ENCODE measurements around the gene DLGAP4.
"Not testable (repeated sequence)": the region's sequence is repeated elsewhere in the genome, so short reads cannot be mapped to it uniquely, and the experiment has no call there.

The DLGAP4 gene

DNA sequence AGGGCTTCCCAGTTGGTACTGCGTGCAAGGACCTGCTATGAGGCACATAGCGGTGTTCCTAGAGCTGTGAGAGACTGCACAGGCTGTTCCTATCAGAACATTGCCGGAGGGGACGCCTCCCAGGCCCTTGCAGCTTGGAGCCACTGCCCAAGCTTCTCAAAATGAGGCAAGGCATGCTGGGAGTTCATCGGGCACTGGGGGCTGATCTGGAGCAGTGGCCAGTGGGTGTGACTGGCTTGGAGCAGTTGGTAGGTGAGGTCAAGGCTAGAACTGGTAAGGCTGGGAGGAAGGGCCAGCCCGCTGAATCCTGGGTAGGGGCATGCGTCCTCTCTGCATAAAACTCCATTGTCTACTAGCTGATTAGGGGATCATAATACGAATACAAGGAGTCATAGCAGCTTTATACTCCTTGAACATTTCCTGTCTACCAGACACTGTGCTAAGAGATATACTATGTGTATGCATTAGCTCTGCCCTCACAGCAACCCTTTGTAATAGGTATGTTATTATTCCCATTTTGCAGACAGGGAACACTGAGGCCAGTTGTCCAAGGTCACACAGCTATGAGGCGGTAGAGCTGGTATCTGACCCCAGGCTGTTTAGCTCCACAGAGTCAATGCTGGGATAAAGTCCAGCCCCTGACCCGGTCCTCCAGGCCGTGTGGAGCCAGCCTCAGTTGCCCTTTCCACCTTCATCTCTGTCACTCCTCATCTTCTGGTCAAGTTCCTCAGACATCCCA, 53.7 kb downstream of the DLGAP4 start:
- no peak for DNase-seq

DNA sequence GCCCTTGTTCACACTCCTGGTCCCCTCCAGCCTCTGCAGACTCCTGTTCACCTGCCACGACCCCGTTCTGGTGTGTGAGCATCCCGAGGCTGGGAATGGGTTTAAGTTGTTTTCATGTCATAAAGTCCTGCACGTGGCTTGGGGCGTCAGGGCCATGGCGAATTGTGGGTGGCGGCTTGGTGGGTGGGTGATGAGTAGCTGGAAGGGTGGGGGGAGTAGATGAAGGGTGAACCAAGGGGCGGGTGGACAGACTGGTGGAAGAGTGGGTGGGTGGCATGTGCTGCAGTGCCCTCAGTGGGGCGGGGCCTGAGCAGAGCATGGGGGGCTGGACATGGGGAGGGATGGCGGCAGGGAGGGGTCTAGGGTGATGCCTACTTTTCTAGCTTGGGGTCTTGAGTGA, 54.3 kb downstream of the DLGAP4 start:
- no peak for DNase-seq

DNA sequence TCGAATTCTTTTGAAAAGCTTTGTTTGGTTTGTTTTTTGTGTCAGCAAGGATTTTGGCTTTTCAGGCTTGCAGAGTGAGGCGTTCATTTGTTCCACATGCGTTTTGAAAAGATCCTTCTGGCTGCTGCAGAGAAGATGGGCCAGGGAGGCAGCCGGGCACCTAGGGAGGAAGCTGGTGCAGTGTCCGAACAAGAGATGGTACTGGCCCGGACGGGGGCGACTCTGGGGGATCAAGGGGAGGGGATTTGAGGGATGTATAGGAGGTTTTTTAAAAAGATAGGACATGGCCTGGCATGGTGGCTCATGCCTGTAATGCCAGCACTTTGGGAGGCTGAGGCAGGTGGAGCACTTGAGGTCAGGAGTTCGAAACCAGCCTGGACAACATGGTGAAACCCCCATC, 55.3 kb downstream of the DLGAP4 start:
- DNase-seq, result no peak

DNA sequence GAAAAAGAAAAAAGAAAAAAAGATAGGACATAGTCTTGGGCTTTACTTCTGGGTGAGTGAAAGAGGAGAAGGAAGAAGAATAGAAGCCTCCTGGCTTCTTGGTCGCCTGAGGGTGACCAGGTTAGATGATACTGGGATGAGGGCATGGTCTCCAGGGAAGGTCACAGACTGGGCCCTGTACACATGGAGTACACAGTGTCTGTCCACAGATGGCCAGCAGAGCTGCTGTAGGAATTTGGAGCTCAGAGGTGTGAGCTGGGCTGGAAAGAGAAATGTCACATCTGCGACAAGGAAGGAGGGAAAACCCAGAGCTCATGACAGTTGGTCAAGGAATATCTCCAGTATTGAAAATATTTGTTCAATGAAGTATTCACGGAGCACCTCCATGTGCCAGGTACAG, 56.1 kb downstream of the DLGAP4 start:
- no peak for DNase-seq

DNA sequence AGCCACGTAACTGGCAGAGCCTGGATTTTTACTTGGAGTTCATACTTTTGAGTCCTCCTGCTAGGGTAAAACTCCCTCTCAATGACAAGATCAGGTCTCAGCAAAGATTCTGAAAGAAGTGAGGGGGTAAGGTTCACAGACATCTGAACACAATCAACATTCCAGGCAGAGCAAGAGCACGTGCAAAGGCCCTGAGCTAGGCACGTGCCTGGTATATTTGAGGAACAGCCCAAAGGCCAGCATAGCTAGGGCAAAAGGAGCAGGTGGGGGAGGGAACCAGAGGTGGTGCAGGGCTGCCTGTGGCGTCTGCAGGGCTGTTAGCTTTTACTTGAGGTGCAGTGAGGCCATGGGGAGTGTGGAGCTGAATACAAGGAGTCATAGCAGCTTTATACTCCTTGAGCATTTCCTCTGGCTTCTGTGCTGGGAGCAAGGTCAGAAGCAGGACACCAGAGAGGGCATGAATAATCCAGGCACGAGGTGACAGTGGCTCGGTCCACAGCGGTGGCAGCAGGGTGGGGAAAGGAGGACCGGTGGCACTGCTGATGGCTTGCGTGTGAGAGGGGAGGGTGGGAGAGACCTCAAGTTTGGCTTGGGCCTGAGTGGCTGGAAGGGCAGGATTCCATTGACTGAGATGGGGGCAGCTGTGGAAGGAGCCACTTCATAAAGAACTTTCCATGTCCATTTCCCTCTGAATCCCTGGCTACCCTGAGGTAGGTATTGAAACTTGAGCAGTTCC, 57.0 kb downstream of the DLGAP4 start:
- DNase-seq, result no peak

DNA sequence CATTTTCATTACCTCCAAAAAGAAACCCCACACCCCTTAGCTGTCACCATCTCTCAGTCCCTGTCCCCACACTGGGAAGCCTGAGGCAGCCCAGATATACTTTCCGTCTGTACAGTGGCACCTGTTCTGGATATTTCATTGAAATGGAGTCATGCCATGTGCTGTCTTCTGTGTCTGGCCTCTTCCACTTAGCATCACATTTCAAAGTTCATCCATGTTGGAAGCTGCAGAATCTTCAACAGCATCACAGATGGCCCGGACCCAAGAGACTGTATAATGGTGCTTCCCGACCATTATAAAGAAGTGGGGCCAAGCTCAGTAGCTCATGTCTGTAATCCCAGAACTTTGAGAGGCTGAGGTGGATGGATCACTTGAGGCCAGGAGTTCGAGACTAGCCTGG, 58.4 kb downstream of the DLGAP4 start:
- no peak for DNase-seq

DNA sequence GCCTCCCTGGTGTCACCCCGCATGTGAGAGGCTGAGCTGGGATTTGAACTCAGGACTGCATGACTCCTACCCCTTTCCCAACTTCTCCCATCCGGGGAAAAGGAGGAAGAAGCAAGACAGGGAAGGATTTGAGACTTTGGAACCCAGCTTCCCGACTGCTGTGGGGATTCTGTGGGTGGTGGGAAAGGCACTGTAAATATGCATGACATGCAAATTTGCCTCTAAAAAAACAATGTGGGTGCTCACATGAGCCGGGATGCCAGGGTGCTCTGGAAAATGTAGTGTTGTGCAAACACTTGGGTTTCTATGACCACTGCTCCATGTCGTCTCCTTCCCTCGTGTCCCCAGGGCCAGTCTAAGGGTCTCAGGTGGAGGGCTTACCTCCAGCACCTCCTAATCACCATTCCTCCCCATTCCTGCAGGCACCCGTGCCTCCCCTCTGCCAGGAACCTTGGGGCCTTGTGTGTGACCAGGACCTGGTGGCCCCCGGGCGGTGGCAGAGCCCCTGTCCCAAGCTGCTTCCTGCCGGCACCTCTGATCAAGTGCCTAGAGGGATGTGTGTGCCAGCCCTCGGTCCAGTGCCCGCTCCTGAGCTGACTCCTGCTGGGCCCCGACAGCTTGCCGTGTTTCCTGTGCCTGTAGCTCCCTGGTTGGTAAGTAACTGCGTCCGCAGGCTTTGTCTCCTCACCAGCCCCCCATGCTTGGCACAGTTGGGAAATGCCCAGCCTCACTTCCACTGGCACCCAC, 60.7 kb downstream of the DLGAP4 start:
- no peak for DNase-seq

DNA sequence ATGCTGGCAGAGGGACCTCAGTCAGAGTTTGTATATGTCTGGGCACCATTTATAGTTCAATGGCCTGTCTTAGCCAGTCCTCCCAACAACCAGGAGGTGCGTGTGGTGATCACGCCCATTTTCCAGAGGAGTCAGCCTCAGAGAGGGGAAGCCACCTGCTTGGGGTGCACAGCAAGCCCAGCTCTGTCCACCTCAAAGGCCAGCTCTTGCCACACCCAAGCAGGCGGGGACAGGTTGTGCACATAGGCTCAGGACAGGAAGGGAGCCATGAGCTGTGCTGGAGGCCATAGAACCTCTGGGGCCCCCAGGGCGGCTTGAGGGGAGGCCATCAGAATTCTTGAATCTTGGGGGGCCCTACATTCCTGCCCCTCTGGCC, 61.2 kb downstream of the DLGAP4 start:
- no peak for DNase-seq

DNA sequence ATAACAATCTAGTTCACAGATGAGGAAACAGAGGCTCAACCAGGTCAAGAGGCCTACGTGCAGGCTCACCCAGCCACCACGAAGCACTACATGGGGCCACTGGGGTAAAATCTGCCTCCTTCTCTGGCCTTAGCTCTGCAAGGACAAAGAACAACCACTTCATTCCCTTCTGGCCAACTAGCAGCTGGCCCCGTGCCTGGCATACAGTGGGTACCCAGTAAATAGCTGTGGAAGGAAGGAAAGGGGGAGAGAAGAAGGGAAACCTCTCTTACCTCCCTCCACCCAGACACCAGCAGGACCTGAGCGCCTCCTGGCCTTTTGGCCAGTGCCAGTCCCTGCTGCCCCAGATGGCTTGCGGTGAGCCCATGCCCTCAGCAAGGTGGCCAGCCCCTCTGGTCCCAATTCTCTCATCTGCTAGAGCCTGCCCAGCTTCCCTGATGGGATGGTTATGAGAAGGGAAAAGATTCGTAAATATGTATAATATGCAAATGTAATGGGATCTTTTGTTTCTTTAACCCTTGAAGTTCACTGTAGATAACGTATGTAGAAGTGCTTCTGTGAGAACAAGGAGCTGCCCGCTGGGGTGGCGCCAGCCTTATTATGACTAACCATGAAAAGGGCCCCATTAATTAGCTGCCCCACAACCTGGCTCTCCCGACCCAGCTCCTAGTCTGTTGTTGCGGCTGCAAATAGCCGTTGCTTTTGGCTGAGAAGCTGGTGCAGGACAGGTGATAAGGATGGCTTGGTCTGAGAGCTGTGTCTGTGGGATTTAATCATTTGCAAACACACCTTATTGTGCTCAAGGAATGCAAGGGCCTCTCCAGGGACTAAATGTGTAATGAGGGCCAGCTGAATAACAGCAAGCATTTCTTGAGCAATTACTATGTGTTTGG, 62.0 kb downstream of the DLGAP4 start:
- DNase-seq, result no peak

DNA sequence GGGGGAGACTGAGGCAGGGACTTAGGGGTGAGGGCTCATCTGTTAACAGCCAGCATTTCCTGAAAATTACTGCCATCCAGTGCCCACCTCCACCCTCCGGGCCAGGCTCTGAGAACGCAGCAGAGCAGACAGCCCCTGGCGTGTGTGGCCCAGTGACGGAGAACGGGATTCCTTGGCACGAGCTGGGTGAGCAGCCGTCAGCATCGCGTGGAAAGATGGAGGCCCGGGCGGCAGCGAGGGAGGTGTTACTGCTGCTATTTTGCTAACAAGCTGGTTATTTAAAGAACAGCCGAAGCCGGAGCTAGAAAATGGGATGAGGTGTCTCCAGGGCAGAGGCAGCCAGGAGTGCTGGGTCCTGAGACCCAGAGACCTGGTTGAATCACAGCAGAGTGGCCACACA, 62.7 kb downstream of the DLGAP4 start:
- DNase-seq, result no peak

DNA sequence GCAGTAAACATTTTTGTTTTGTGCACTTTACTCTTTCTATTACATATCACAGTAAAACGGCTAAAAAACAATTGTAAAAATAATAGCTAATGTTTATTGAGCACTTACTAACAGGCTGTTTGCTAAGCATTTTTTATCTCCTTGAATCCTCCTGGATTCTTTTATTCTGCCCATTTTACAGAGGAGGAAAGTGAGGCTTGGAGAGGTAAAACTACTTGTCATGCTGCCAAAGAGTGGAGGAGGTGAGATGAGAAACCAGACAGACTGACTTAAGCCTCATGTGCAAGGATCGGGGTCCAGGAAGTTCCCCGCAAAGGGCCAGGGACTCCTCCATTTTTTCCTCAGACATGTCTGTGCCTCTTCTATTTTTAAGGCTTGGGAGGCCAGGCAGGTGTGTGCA, 63.6 kb downstream of the DLGAP4 start:
- no peak for DNase-seq

DNA sequence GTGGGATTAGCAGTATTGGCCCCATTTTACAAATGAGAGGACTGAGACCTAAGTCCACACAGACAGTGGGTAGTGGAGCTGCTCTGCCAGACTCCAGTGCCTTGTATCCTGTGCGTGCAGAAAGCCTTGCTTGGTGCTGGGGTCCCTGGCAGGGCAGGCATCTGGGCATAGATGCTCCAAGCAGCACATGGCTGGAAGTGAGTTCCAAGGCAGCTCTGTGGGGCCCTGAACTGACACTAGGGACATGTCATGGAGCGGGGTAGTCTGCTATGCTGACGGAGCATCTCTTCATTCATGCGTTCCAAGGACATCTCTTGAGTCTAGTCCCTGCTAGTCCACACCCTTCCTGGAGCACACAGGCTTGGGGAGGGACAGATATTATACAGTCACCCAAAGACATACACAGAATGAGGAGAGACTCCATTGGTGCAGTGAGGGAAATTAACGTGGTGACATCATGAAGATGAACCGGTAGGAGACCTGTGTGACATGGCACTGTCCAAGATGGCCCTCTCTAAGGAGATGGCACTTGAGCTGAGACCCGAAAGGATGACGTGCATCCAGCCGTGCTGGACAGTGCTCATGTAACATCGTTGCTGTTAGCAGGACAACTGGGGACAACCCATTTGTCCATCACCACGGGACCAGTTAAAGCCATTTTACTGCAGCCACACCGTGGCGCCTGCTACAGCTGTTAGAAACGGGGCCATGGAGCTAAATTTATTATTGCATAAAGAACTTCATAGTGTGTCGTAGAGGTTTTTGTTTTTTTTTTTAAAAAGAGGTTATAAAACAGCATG, 65.1 kb downstream of the DLGAP4 start:
- no peak for DNase-seq

DNA sequence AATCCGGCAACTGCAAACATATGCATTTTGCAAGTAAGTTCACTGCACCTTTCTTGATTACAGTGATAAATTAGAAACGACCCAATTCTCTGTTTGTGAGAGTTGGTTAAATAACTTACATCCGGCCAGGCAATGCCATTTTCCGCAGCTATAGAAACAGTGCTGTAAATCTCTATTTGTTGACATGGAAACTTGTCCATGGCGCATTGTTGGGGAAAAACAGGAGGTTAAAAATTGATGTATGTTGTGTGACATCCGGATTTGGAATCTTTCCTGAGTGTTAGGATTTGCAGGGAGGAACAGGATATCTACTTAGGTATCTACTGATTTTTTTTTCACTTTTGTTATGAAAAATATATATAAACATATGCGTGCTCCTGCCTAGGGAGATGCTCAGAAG, 66.5 kb downstream of the DLGAP4 start:
- no peak for DNase-seq

DNA sequence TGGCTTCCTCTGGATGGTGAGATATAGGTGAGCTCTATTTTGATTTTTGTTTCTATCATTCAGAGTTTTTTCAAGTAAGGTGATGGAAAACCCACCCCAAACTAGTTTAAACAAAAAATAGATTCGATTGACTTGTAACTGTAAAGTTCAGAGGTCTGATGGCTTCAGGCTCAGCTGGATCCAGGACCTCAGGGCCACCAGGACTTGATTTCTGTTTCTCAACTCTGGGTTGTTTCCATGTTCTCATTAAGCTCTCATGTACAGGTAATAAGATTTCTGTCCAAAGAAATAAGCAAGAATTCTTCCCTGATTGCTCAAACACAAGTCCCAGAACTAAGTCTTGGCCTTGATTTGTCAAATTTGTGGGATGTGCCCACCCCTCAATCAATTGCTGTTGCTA, 67.0 kb downstream of the DLGAP4 start:
- no peak for DNase-seq

DNA sequence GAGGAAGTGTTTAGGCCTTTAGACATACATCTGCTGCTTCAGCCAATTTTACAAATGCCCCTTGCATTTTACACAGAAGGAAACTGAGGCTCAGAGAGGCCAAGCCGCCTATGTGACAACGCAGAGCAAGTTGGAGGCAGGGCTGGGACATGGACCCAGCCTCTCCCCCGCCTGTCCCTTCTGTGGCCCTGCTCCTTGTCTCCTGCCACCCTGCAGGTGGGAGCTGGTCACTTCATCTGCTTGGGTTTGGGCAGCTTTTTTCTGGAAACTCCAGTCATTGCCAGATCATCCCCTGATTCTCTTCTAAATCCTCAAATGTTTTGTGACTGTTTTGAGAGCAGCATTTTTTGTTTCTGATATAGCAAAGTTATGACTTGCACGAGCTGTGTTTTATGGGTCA, 68.9 kb downstream of the DLGAP4 start:
- no peak for DNase-seq

DNA sequence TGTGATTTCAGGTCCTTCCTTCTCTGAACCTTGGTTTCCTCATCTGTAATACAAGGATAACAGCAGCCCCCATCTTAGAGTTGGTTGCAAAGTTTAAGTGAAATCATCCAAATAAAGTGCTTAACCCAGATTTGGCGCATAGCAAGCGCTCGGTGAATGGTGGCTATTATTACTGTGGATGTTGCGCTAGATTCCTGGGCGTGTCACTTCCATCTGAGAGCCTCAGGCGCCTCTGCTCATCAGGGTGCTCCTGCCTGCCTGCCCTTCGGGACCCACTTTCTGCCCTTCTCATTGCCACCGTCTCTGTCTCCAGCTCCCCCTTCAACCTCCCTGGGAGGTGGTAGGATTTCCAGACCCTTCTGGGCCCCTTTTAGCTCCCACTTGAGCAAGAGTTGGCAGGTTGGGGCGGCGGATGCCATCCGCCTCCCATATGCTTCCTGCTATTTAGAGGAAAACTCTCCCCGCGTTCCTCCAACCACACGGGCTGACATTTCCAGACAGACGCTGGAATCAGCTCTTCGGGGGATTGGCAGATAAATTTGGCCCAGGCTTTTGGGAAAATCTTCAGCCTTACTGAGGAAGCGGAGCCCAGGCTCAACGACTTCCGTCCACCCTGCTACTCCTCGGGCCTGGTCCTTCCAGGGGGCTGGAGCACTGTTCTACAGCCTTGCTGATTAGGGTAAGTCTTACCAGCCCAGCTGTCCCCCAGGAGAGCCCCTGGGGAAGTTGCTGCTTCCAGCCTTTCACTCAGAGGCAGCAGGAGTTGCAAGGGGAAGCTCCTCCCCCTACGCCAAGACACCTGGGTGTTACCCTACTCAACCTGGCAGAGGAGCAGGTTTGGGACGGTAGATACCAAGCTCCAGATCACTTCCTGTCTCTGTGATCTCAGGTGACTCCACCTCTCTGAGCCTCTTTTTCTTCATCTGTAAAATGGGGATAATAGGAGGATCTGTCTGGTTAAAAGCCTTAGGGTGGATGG, 71.5 kb downstream of the DLGAP4 start:
- DNase-seq, result no peak

DNA sequence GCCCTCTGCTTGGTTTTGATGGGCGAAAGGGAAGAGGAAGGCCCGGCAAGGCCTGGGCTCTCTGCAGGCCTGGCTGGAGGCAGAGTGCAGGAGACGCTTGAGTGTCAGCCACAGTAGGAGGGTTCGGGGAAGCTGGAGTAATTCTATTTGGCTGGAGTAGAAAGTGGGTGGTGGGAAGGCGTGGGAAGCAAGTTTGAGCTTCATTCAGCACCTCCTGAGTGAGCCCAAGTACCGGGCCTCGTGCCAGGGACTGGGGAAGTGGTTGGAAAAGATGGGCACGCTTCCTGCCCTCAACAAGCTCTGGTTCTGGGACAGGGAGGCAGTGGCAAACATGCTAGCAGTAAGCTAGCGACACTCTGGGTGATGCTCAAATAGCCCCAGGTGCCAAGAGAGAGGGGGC, 72.5 kb downstream of the DLGAP4 start:
- no peak for DNase-seq

DNA sequence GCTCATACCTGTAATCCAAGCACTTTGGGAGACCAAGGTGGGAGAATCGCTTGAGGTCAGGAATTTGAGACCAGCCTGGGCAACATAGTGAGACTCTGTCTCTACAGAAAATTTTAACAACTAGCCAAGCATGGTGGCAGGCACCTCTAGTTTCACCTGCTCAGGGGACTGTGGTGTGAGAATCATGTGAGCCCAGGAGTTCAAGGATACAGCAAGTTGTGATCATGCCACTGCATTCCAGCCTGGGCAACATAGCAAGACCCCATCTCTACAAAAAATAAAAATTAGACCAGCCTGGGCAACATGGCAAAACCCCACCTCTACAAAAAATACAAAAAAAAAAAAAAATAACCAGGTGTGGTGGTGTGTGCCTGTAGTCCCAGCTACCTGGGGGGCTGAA, 73.8 kb downstream of the DLGAP4 start:
- not testable (repeated sequence) for DNase-seq

DNA sequence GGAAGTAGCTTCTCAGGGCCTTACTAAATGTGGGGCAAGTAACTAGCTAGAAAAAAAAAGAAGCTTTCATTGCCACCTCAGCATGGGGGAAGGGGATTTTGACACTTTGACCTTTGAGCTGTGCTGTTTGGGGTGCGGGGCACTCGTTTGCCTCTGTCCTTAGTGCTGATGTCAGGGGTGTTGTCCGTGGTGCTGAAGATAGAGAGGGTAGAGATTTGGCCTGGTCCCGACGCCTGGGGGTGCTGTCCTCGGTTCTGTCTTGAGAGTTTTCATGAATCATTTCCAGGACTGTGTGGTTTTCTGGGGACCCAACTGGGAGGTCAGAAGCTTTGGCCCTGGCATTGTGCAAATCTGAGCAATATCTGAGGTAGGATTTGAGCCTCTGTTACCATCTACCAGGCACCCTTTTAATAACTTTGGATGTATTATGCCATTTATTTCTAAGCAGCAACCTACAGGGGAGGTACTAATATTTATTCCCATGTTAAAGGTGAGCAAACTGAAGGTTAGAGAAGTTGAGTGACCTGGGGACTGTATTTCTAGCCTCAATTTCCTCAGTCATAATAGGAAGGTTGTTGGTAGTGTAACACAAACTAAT, 78.0 kb downstream of the DLGAP4 start:
- DNase-seq, result peak; percentile 60

DNA sequence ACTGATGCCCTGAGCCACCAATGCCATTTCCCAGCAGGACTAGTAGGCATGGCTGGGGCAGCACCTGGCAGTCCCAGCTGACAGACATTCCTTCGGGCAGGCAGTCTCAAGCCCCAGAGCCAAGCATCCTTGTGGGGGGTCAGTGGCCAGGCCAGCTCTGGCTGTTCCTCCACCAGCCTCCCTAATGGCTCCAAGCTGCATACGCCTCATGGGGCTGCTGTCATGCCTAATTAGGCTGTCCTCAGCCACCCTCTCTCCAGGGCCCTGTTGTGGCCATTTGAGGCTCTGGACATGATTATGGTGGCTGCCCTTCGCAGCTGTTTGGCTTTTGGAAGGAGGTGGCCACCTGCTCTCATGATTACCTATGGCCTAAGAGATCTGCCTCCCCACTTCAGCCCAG, 79.4 kb downstream of the DLGAP4 start:
- no peak for DNase-seq

All from activated CD4-positive, alpha-beta T cell treated with anti-CD3 and anti-CD28 coated beads for 48 hours (primary cell).